ENCODE results near the gene CHIA.

CHIA gene

DNA sequence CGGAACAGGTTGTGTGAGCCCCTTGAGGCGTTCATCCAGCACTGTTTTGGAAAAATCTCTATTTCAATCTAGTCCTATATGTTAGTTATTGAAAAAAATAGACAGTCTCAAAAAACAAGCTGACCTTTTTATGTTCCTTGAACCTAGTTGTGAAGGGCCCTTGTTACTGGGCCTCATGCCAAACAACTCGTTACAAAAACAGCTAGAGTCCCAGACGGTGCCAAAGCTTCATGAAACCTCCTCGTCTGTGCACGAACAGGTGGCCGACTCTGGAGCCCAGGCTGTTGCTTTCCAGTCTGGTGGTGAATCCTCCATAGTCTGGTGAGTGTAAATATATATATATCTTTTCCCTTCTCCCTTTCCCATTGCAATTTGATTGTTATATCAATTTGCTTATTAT is at the start of gene CHIA:
Gene CHIA (plus strand): TSS at position 222 of the 400 bp plus-strand sequence. CDS start 19,617 bp downstream, outside the sequence.
- no peak for DNase-seq (ENCODE audit: low spot score)

DNA sequence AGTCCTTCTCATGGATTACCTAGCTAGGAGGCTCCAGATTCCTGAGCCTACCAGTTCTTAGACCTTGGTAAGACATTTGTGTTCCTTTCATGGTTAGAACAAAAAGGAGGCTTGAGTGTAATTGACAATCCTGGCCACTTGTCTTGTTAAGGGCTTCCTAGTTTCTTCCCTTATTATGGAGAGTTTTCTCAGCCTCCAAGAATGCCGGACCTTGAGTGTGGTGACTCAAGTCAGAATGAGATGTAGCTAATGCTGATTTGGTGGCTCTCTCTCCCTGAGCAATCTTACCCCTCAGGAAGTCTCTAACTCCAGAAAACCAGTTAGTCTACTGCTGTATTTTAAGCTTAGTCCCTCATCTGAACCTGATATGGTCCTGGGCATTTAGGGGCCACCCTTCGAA is 48.9 kb upstream of the CHIA start:
- no peak for DNase-seq (ENCODE audit: low spot score)

GRCh38 chr1:111242805-111243523 is 47.7 kb upstream of the CHIA start:
- no peak for DNase-seq (ENCODE audit: low spot score)

DNA sequence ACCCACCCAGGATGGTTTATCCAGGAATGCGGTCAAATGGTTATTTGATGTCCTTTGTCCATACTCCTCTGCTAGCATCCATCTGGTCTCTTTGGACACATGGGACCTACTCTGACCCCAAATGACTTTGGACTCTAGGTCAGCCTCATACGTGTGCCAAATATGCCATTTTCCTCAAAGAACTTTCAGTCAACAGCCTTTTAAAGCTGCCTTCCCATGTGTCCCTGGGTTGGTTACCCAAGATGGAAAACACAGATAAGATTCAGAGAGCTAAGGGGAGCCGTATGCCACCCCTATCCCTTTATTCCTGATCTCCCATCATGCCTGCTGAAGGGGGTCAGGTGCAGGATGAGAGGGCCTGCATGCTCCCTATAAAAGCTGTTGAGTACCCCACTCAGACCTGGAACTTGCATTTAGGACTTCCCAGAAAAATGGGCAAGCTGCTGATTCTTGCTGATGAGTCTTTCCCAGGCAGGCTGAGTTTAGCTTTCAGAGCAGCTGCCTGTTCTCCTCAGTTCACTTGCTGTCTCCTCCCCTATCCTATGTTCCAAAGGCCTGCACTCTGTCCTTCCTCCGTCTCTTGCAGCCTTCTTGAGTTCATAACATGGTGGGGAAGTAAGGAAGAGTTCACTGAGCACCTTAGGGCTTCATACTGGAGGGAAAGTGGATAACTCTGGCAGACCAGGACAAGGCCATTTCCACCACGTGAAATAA is 43.4 kb upstream of the CHIA start:
- no peak for DNase-seq (ENCODE audit: low spot score)

GRCh38 chr1:111249960-111250359 is 40.7 kb upstream of the CHIA start:
- DNase-seq (ENCODE audit: low spot score) = no peak

GRCh38 chr1:111251570-111251969 is 39.1 kb upstream of the CHIA start:
- no peak for DNase-seq (ENCODE audit: low spot score)

GRCh38 chr1:111252786-111253185 is 37.9 kb upstream of the CHIA start:
- no peak for DNase-seq (ENCODE audit: low spot score)

- DNase-seq (ENCODE audit: low spot score) = no peak
Measured at GRCh38 chr1:111253876-111254275, 36.8 kb upstream of the CHIA start.

GRCh38 chr1:111256988-111257658 is 33.5 kb upstream of the CHIA start:
- no peak for DNase-seq (ENCODE audit: low spot score)

GRCh38 chr1:111267801-111268508 is 22.7 kb upstream of the CHIA start:
- no peak for DNase-seq (ENCODE audit: low spot score)

DNA sequence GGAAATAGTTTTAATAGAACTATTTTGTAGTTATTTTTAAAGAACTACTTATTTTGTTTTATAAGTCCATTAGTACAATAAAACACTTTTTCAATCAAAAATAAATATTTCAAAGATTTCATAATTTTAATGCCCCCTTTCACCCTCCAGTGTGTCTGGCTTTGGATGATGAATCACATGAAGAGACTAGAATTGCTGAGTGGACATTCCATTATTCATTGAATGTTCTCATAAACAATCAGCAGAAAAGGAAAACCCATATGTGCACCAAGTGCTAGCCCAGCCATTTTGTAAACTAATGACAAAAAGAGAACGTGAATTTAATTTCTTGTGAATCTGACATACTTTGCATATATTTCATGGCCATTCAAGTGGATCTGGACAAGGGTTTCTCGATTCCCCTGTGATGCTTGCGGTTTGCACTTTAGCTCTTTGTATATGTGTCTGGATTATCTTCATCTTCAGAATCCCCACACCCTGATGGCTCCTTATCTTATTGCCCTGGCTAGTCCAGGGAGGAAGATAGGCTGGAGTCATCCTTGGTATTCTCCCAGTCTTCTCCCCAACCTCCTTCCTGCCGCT is 20.7 kb upstream of the CHIA start:
- DNase-seq (ENCODE audit: low spot score) = no peak

GRCh38 chr1:111270771-111271463 is 19.7 kb upstream of the CHIA start:
- no peak for DNase-seq (ENCODE audit: low spot score)

GRCh38 chr1:111271464-111271801 is 19.2 kb upstream of the CHIA start:
- DNase-seq (ENCODE audit: low spot score) = no peak

- DNase-seq (ENCODE audit: low spot score) = no peak
Measured at GRCh38 chr1:111272081-111272480, 18.6 kb upstream of the CHIA start.

- no peak for DNase-seq (ENCODE audit: low spot score)
Measured at GRCh38 chr1:111274653-111275052, 16.0 kb upstream of the CHIA start.

GRCh38 chr1:111275079-111275478 is 15.6 kb upstream of the CHIA start:
- DNase-seq (ENCODE audit: low spot score) = no peak

GRCh38 chr1:111275780-111276433 is 14.7 kb upstream of the CHIA start:
- no peak for DNase-seq (ENCODE audit: low spot score)

DNA sequence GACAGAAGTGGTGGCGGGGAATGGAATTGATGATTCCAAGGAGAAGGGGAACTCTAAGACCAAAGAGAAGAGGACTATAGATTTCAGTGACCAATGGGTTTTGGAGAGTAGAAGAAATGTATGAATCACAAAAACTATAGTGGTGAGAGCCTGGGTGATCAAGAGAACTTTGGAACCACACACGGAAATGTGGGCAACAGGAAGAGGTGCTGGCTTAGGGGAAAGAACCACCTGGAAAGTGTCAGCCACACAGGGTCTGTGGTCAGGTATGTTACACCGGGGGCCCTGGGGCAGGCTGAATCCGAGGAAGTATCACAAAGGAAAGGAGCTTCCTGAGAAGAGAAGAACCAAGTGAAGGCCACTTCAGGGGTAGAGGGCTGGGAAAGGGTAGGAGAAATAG is 11.5 kb upstream of the CHIA start:
- no peak for DNase-seq (ENCODE audit: low spot score)

DNA sequence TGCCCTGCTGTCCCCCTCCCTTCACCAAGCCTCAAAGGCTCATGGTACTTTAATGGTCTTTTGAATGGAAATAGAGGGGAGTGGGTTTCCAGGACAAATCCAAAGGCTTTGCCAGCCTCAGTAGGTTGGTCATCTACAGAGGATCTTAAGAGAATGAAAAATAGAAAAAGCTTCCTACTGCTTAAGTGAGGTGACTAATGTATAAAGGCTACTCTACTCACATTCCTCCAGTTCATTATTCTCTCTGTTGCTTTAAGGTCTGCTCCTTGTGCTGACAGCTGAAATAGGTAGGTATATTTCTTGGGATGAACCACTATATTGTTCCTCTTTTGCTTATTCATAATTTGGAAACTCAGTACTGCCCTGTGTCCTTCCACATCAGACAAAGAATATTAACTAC is 10.4 kb upstream of the CHIA start:
- DNase-seq (ENCODE audit: low spot score) = no peak

DNA sequence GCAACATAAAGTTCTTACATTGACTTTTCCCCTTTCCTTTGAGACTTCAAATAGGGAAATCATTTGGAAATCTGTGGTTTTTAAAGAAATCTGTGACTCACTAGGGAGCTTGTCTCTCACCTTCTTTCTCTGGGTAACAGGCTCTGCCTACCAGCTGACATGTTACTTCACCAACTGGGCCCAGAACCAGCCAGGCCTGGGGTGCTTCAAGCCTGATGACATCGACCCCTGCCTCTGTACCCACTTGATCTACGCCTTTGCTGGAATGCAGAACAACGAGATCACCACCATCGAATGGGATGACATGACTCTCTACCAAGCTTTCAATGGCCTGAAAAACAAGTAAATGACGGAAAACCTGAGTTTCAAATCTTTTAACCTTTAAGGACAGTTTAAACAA is 9.2 kb upstream of the CHIA start:
- DNase-seq (ENCODE audit: low spot score) = no peak

GRCh38 chr1:111283838-111284237 is 6.8 kb upstream of the CHIA start:
- DNase-seq (ENCODE audit: low spot score) = no peak

Data from NAMALWA (cell line).